ENCODE measurements around the gene CCDC24.

Gene CCDC24

DNA sequence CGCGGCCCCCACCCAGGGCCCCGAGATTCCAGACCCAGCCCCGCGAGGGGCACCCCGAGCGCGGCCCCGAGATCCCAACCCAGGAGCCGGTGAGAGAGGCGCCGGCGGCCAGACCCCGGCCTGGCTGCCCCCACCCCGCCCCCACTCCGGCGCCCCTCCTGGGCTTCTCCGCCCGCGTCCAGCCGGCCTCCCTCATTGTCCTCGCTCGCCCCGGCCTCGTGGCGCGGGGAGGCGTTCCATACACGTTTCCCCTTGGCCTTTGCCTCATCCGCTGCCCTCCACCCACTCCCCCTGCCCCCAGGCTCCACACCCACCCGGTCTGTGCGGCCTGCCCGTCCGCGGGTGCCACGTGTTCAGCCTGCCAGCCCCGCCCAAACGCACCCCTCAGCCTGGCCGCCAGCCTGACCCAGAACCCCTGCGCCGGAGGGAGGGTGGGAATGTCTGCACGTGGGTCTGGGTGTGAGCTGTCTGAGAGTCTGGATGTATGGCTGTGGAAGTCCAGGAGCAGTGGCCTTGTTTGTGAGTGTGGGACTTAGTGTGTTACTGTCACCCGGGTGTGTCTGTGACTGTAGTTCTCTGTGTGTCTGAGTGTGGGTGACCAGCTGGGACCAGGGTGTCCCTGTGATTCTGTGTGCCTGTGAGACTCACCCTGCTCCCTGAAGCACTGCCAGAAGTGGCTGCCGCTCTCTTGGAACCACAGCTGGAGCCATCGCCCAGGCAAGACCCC is 11.7 kb upstream of the CCDC24 start:
- DNase-seq, result peak in 20 of 56 donors; percentile 14 to 61 (median 35)

GRCh38 chr1:43980255-43981134 is 10.9 kb upstream of the CCDC24 start:
- DNase-seq, result no peak

DNA sequence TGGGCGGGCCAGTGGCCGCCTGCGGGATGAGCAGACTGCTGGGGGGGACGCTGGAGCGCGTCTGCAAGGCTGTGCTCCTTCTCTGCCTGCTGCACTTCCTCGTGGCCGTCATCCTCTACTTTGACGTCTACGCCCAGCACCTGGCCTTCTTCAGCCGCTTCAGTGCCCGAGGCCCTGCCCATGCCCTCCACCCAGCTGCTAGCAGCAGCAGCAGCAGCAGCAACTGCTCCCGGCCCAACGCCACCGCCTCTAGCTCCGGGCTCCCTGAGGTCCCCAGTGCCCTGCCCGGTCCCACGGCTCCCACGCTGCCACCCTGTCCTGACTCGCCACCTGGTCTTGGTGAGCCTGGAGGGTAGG is 10.3 kb upstream of the CCDC24 start:
- no peak for DNase-seq

- DNase-seq, result no peak
Measured at GRCh38 chr1:43981636-43982035, 9.8 kb upstream of the CCDC24 start.

GRCh38 chr1:43982241-43982640 is 9.2 kb upstream of the CCDC24 start:
- DNase-seq, result no peak

GRCh38 chr1:43982808-43983207 is 8.6 kb upstream of the CCDC24 start:
- peak in 2 of 56 donors; percentile 14 to 44 for DNase-seq

GRCh38 chr1:43983253-43983899 is 8.0 kb upstream of the CCDC24 start:
- DNase-seq, result peak in 1 of 56 donors; percentile 9

GRCh38 chr1:43984855-43985254 is 6.5 kb upstream of the CCDC24 start:
- no peak for DNase-seq

- no peak for DNase-seq
Measured at GRCh38 chr1:43985984-43986595, 5.3 kb upstream of the CCDC24 start.

GRCh38 chr1:43986712-43987111 is 4.7 kb upstream of the CCDC24 start:
- no peak for DNase-seq

GRCh38 chr1:43987159-43987902 is 4.1 kb upstream of the CCDC24 start:
- no peak for DNase-seq

DNA sequence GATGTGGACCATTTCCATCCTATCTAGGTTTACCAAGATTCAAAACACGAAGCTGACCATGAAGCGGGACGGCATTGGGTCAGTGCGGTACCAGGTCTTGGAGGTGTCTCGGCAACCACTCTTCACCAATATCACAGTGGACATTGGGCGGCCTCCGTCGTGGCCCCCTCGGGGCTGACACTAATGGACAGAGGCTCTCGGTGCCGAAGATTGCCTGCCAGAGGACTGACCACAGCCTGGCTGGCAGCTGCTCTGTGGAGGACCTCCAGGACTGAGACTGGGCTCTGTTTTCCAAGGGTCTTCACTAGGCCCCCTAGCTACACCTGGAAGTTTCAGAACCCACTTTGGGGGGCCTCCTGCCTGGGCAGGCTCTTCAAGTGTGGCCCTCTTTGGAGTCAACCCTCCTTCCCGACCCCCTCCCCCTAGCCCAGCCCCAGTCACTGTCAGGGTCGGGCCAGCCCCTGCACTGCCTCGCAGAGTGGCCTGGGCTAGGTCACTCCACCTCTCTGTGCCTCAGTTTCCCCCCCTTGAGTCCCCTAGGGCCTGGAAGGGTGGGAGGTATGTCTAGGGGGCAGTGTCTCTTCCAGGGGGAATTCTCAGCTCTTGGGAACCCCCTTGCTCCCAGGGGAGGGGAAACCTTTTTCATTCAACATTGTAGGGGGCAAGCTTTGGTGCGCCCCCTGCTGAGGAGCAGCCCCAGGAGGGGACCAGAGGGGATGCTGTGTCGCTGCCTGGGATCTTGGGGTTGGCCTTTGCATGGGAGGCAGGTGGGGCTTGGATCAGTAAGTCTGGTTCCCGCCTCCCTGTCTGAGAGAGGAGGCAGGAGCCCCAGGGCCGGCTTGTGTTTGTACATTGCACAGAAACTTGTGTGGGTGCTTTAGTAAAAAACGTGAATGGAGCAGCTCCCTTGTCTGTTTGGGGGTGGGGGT is 864 bp upstream of the CCDC24 start:
- no peak for DNase-seq

DNA sequence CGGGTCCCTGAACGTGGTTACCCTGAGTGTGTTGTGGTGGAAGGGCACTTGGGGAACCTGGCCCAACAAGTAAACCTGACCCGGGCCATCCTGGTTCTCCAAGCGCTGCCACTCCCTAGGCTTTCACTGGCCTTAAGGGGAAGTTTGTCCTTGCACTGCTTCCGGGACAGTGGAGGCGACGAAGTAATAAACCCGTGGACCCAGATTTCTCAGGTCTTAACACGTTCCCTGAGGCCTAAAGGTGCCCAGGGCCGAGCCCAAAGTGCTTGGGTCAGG is 261 bp upstream of the CCDC24 start:
- DNase-seq, result peak in 1 of 56 donors; percentile 47

GRCh38 chr1:43992232-43992995 is 1.0 kb downstream of the CCDC24 start:
- DNase-seq, result peak in 1 of 56 donors; percentile 33

DNA sequence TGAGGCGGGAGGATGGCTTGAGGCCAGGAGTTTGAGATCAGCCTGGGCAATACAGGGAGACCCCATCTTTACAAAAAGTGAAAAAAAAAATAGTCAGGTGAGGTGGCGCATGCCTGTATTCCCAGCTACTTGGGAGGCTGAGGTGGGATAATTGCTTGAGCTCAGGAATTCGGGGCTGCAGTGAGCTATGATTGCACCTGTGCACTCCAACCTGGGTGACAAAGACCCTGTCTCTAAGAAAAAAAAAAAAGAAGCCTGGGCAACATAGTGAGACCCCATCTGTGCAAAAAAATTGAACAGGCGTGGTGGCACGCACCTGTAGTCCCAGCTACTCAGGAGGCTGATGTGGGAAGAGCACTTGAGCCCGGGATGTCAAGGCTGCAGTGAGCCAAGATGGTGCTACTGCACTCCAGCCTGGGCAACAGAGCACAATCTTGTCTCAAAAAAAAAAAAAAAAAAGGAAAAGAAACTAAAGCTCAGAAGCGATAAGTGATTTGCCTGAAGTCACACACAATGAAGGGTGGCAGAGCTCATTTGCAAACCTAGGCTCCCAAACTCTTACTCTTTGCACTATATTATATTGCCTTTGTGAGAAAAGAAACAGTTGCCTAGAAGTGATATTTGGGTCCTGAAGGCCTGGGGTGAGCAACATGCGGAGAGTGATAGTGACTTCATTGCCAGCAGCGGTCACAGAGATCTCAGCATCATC is 2.0 kb downstream of the CCDC24 start:
- DNase-seq, result no peak

- DNase-seq, result no peak
Measured at GRCh38 chr1:43994071-43994470, 2.7 kb downstream of the CCDC24 start.

DNA sequence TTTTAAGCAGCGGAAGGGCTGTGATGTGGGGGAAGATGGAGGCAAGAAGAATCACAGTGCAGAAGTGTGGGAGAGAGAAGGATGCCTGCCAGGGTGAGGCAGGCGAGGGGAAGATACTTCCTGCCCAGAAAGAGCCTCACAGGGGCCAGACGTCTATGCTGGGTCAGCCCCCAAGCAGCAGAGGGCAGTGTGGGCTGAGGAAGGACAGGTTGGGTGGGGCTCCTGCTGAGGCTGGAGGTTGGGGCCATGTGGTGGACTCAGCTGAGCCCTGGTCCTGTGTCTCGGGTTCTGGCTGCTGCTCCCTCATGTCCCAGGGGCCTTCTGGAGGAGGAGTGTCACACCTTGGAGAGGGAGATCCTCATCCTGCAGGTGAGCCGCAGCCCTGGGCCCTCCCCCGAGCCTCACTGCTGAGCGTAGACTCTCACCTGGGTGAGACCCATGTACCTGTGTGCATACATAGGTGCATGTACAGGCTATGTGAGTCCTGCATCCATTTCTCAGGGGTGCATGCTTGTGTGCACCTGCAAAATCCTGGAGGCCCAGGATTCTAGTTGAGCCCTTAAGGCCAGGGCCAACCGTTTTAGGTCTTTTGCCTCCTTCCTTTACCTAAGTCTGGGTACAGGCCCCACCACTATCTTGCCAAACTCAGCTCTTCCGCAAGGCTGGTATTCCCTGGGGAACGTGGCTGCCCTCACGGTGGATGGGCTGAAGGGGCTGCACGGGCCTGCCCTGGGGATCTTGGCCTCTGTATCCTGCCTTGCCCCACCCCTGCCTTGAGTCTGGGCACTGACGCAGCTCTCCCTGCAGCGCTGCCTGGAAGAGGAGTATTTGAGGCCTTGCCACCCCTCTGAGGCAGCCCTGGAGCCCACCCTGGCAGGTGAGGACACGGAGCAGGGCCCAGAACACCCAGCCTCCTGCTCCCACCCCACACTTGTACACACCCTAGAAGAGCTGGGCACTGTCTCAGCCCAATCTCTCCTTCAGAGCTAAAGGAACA is 3.7 kb downstream of the CCDC24 start:
- DNase-seq, result peak in 1 of 56 donors; percentile 17

All from amygdala (tissue), 56 donors.